PC-3 (cell line): ENCODE data around the gene CABP7.

Experiments used
- CTCF ChIP-seq: fragments of 300-600 bp; sonication (generic); conservative IDR thresholded peaks from 2 replicates; pipeline ENCODE4 v1.5.1; 2017; ENCODE audit warnings: antibody characterized with exemption, low read depth, mild to moderate bottlenecking, low read length
- EZH2 ChIP-seq: fragments of 300-600 bp; sonication (generic); IDR thresholded peaks from one replicate; pipeline ENCODE4 v1.6.1; 2017; ENCODE audit warnings: antibody characterized with exemption, mild to moderate bottlenecking, low read length; ENCODE audit not compliant: unreplicated experiment
- EZH2phosphoT487 ChIP-seq: fragments of 300-600 bp; sonication (generic); IDR thresholded peaks from 2 replicates; pipeline ENCODE4 v1.6.1; 2018; ENCODE audit warnings: mild to moderate bottlenecking, antibody characterized with exemption, low read length, borderline replicate concordance

- TF ChIP-seq CTCF (no peak), EZH2 (no peak), EZH2phosphoT487 (no peak)
Measured at GRCh38 chr22:29712119-29712518, 7.7 kb upstream of the CABP7 start.
